ENCODE data around the gene TTC28. TPM values are rescaled to one million over a fixed set of nuclear protein-coding genes. Genes with fewer than 3 reads are reported as not detected.

Gene TTC28
- total and polyA plus RNA-seq, 12 donors, result 2.1 to 27.7 (median 20.4) TPM

DNA sequence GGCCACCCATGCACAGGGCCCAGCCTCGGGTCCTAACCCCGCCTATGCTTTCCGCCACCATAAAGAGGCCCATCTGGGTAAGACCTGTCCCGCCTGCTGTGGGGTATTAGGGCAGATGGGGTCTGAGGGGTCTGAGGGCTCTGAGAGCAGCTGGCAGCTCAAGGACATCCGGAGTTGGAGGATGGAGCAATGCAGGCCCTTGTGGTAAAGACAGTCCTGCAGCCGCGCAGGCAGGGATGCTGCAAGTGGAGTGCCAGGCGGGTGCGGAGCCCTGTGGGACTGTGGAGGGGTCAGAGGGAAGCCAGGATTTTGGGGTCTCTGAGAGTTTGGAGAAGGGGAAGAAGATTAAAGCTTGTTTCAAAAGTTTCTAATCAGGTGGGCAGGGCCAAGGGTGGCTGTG, 679.3 kb downstream of the TTC28 start:
- 94 to 96% methylated on average over 9 of the region's 9 CpGs for WGBS, 2 donors
- TF ChIP-seq, protein P1, sequence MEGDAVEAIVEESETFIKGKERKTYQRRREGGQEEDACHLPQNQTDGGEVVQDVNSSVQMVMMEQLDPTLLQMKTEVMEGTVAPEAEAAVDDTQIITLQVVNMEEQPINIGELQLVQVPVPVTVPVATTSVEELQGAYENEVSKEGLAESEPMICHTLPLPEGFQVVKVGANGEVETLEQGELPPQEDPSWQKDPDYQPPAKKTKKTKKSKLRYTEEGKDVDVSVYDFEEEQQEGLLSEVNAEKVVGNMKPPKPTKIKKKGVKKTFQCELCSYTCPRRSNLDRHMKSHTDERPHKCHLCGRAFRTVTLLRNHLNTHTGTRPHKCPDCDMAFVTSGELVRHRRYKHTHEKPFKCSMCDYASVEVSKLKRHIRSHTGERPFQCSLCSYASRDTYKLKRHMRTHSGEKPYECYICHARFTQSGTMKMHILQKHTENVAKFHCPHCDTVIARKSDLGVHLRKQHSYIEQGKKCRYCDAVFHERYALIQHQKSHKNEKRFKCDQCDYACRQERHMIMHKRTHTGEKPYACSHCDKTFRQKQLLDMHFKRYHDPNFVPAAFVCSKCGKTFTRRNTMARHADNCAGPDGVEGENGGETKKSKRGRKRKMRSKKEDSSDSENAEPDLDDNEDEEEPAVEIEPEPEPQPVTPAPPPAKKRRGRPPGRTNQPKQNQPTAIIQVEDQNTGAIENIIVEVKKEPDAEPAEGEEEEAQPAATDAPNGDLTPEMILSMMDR (IDR thresholded peaks at IDR 0.05), result no peak
- Histone ChIP-seq H3K27me3 (no peaks in the 10 kb centered on the region), H3K36me3 (peaks cover 0 to 78% (median 19%) of the 10 kb centered on the region in 9 donors), H3K4me1 (peaks cover 0 to 7% (median 2%) of the 10 kb centered on the region in 9 donors), H3K9me3 (no peaks in the 10 kb centered on the region), H3K27ac (no peak overlapping the region), H3K4me3 (no peak overlapping the region)
- DNase-seq (no peak), ATAC-seq (no peak)
- intact Hi-C loops (cut with DNase I), result loop anchor here in 2 of 10 donors (10.0 kb wide), 1 partner anchor 1246 kb away; no protein-coding TSS in a partner anchor

GRCh38 chr22:27999876-28000275, 679.8 kb downstream of the TTC28 start:
- intact Hi-C loops (cut with DNase I), result loop anchor here in 2 of 10 donors (10.0 kb wide), 1 partner anchor 1245 kb away; no protein-coding TSS in a partner anchor
- no peak for DNase-seq
- Histone ChIP-seq H3K36me3 (peaks cover 0 to 78% (median 19%) of the 10 kb centered on the region in 9 donors), H3K27me3 (no peaks in the 10 kb centered on the region), H3K4me3 (no peak overlapping the region), H3K27ac (no peak overlapping the region), H3K4me1 (peaks cover 0 to 2% (median 0%) of the 10 kb centered on the region in 9 donors), H3K9me3 (no peaks in the 10 kb centered on the region)
- no peak for ATAC-seq
- TF ChIP-seq, protein P1 (IDR thresholded peaks at IDR 0.05), result no peak
- 84 to 93% methylated on average over 6 of the region's 6 CpGs for WGBS, 2 donors

GRCh38 chr22:27998511-27999410, 680.9 kb downstream of the TTC28 start:
- TF ChIP-seq, protein P1 (IDR thresholded peaks at IDR 0.05), result no peak
- DNase-seq, result no peak

DNA sequence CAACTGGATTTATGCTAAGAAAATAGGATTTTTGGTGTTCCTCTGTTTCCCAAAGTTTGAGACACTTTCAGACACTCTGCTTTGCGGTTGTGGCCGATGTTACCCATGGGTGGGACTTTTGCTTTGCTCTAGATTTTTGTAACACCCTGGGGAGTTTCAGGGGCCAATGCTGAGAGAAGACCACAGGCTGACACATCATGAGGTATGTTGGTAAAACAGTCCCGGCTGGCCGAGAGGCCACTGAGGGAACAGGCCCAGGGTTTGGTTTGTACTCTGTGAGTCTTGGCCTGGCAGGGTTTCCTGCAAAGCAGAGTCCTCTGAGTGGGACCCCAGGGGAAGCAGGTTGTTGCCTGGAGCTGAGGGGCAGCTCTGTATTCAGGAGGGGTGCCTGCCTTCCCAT, 682.1 kb downstream of the TTC28 start:
- no peak for DNase-seq
- H3K36me3 ChIP-seq, result peaks cover 0 to 91% (median 27%) of the 10 kb centered on the region in 9 donors
- no peaks in the 10 kb centered on the region for H3K4me1 ChIP-seq
- H3K27me3 ChIP-seq, result no peaks in the 10 kb centered on the region
- intact Hi-C loops (cut with DNase I), result no loop called here
- WGBS, 2 donors, result 91 to 94% methylated on average over 4 of the region's 4 CpGs
- TF ChIP-seq, protein P1 (IDR thresholded peaks at IDR 0.05), result no peak
- ATAC-seq, result no peak
- H3K4me3 ChIP-seq, result no peak overlapping the region
- H3K27ac ChIP-seq, result no peak overlapping the region
- no peaks in the 10 kb centered on the region for H3K9me3 ChIP-seq

More at GRCh38 chr22:27998511-27999410, 680.9 kb downstream of the TTC28 start:
- H3K4me3 ChIP-seq, result no peak overlapping the region
- no peaks in the 10 kb centered on the region for H3K4me1 ChIP-seq
- no peak for ATAC-seq
- WGBS, 2 donors, result 93 to 95% methylated on average over 40 of the region's 40 CpGs
- intact Hi-C loops (cut with DNase I), result no loop called here
- H3K9me3 ChIP-seq, result no peaks in the 10 kb centered on the region
- no peaks in the 10 kb centered on the region for H3K27me3 ChIP-seq
- H3K36me3 ChIP-seq, result peaks cover 0 to 81% (median 19%) of the 10 kb centered on the region in 9 donors
- no peak overlapping the region for H3K27ac ChIP-seq
